ENCODE measurements around the gene CARMIL1.

DNA sequence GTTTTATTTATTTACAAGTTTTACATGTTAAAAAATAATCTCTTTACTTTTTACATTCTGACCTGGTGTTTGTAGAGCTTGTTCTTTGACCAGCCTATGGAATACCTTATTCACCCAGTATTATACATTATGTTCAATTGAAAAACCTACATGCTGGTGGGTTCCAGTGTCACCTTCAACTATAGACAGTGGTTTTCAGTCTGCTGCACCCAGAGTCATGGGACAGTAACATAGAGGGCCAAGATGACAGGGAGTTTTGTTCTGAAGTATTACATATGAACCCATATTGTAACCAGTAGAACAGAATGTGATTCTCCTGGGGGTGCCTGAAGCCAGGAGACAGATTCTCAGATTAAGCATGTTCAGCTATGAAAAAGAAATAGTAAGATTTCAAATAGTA is 233.4 kb downstream of the CARMIL1 start:
- TF ChIP-seq EZH2 (IDR thresholded peaks at IDR 0.05; ENCODE audit: insufficient read depth, low read length) = no peak
- TF ChIP-seq, protein P1, sequence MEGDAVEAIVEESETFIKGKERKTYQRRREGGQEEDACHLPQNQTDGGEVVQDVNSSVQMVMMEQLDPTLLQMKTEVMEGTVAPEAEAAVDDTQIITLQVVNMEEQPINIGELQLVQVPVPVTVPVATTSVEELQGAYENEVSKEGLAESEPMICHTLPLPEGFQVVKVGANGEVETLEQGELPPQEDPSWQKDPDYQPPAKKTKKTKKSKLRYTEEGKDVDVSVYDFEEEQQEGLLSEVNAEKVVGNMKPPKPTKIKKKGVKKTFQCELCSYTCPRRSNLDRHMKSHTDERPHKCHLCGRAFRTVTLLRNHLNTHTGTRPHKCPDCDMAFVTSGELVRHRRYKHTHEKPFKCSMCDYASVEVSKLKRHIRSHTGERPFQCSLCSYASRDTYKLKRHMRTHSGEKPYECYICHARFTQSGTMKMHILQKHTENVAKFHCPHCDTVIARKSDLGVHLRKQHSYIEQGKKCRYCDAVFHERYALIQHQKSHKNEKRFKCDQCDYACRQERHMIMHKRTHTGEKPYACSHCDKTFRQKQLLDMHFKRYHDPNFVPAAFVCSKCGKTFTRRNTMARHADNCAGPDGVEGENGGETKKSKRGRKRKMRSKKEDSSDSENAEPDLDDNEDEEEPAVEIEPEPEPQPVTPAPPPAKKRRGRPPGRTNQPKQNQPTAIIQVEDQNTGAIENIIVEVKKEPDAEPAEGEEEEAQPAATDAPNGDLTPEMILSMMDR (IDR thresholded peaks at IDR 0.05; ENCODE audit: insufficient read depth, low read depth, low read length) = no peak

Measured in astrocyte (in vitro differentiated cells and primary cell).